A549 treated with RU486 at 1 μM for 4 hours (cell line): ENCODE data around the gene PRR12. TPM values are rescaled to one million over a fixed set of nuclear protein-coding genes. Genes with fewer than 3 reads are reported as not detected.

Source experiments
- total RNA-seq: library from RNA; stranded (reverse); fragments of 200-300 nt; extraction: Qiagen RNA extraction; gene quantifications from 5 replicates; pipeline ENCODE4 v1.2.3, GENCODE V29; 2022; ENCODE audit warnings: low read depth

PRR12 gene, protein sequence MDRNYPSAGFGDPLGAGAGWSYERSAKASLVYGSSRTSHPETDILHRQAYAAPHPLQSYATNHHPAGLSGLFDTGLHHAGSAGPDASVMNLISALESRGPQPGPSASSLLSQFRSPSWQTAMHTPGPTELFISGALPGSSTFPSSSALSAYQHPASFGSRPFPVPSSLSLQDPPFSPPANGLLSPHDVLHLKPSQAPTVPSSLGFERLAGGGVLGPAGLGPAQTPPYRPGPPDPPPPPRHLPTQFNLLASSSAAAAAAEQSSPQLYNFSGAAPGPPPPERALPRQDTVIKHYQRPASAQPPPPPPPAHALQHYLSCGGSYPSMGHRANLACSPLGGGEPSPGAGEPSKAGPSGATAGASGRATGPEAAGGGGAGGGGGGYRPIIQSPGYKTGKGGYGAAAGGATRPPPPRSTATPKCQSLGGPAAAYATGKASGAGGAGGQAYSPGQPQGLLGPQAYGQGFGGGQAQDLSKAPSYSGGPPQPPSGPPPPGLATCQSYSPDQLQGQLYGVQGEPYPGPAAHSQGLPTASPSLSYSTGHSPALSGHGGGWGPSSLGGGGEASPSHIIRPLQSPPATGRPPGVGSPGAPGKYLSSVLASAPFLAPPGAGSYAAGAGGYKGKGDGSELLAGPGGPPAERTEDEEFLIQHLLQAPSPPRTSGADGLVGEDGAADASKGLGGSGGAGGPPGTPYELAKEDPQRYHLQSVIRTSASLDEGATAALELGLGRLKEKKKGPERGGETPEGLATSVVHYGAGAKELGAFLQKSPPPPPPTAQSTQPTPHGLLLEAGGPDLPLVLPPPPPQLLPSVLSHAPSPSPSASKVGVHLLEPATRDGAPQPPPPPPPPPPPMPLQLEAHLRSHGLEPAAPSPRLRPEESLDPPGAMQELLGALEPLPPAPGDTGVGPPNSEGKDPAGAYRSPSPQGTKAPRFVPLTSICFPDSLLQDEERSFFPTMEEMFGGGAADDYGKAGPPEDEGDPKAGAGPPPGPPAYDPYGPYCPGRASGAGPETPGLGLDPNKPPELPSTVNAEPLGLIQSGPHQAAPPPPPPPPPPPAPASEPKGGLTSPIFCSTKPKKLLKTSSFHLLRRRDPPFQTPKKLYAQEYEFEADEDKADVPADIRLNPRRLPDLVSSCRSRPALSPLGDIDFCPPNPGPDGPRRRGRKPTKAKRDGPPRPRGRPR (N-terminal part only)
- total RNA-seq, result 24.2 to 35.2 TPM (median 31.5 TPM) in 5 replicates

DNA sequence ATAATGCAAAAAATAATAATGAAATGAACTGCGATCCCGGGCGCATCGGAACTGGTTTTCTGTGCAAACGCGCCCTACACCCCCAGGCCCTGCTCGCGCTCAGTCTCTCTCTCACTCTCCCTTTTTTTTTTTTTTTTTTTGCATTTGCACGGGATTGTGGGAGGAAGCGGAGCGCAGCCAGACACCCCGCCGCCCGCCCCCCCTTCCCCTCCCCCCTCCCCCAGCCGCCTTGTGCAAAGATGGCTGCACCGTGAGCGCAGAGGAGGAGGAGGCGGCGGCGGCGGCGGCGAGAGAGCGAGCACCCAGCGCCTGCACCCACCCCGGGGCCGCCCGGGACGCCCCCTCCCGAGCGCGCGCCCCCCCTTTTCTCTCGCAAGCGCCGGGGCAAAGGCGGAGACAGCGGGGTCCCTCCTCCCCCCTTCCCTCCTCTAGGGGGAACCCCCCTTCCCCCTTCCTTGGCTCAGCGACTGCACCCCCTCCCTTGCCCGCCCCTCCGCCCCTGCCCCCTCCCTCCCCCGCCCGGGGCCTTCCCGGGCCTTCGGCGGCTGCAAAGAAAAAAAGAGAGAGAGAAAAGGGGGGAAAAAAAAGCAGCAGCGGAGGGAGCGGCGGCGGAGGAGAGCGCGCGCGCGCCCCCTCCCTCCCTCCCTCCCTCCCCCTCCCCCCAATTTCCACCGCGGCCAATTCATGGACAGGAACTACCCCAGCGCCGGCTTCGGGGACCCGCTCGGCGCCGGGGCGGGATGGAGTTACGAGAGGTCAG lies at the start of gene PRR12:
Gene PRR12 (plus strand): TSS at position 212 of the 760 bp plus-strand sequence. CDS start 473 bp downstream, at position 685.

GRCh38 chr19:49580264-49581006 lies 10.5 kb upstream of the PRR12 start, which contains the start of gene NOSIP:
TSS of gene NOSIP (minus strand) at chr19:49580556. CDS start at chr19:49560691, 19,865 bp downstream.

GRCh38 chr19:49581007-49581508 lies 9.9 kb upstream of the PRR12 start, which contains the start of gene PRRG2:
TSS of gene PRRG2 (plus strand) at chr19:49581316. CDS start at chr19:49583220, 1,904 bp downstream.

GRCh38 chr19:49640113-49640898 lies 49.3 kb downstream of the PRR12 start, which contains the start of gene RRAS:
TSS of gene RRAS (minus strand) at chr19:49640143. CDS start at chr19:49640098, 45 bp downstream.

GRCh38 chr19:49641688-49642491 lies 50.9 kb downstream of the PRR12 start, which contains the start of gene SCAF1:
TSS of gene SCAF1 (plus strand) at chr19:49642209. CDS start at chr19:49645027, 2,818 bp downstream.

DNA sequence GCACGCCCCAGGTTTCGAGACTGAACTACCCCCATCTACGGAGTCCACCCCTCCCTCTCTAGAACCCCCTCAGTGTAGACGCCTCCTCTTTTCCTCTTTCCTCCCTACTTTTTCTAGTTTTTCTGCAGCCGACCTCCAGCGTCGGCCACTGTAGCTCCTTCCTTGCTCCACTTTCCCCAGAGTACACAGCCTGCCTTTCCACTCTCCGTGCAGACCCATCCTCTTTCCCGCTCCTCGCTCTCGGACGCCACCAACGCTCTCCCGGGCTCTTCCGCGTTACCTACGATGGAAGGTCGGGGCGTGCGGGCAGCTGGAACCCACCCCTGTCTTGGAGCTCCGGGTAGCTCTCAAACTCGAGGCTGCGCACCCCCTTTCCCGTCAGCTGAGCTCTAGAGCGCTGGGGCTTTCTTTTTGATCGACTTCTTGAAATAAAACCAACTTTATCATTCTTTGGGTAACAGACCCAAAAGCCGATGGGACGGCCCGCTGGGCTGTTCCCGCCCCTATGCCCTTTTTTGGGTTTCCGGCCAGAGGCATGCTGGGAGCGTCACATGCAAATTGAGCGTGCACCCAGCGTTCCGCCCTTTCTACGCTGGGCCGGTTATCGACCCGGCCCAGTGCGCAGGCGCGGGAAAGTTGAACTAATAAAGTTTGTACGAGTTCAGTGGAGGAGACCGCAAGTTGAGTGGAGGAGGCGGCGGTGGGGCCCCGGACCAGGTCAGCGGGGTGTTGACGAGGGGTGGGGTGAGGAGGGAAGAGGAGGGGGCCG lies 74.6 kb downstream of the PRR12 start, which contains the start of the genes BCL2L12 and IRF3:
Gene BCL2L12 (plus strand): TSS at position 583 of the 769 bp plus-strand sequence. CDS start 760 bp downstream, outside the sequence.
Gene IRF3 (minus strand): TSS at position 507 of the 769 bp plus-strand sequence. CDS start 1,019 bp downstream, outside the sequence.

Other genes with a start within 250 kb of the PRR12 start
- 13.9 to 21.0 TPM (median 17.2 TPM) in 5 replicates for gene TEAD2, start 228.8 kb upstream of the PRR12 start, total RNA-seq
- gene DKKL1, start 227.3 kb upstream of the PRR12 start, total RNA-seq, result 0.37 to 1.0 TPM (median 0.48 TPM) in 5 replicates
- gene KASH5, start 202.9 kb upstream of the PRR12 start, total RNA-seq, result 0.10 TPM in 1 of 5 replicates, not detected in the others
- gene PTH2, start 167.7 kb upstream of the PRR12 start, total RNA-seq, result not detected in 5 replicates
- gene GFY, start 165.8 kb upstream of the PRR12 start, total RNA-seq, result 0.12 to 0.28 TPM (median 0.17 TPM) in 4 of 5 replicates, not detected in the other
- 0.39 to 0.73 TPM (median 0.67 TPM) in 5 replicates for gene SLC17A7, start 149.7 kb upstream of the PRR12 start, total RNA-seq
- 88.4 to 93.8 TPM (median 92.6 TPM) in 5 replicates for gene PIH1D1, start 139.4 kb upstream of the PRR12 start, total RNA-seq
- gene ALDH16A1, start 138.0 kb upstream of the PRR12 start, total RNA-seq, result 13.6 to 25.0 TPM (median 21.1 TPM) in 5 replicates
- gene FLT3LG, start 117.0 kb upstream of the PRR12 start, total RNA-seq, result 0.90 to 2.2 TPM (median 1.2 TPM) in 5 replicates
- 3,849 to 4,394 TPM (median 4,225 TPM) in 5 replicates for gene RPL13A, start 103.6 kb upstream of the PRR12 start, total RNA-seq
- 3,786 to 4,498 TPM (median 3,975 TPM) in 5 replicates for gene RPS11, start 94.7 kb upstream of the PRR12 start, total RNA-seq
- 23.9 to 33.3 TPM (median 28.1 TPM) in 5 replicates for gene FCGRT, start 78.5 kb upstream of the PRR12 start, total RNA-seq
- gene RCN3, start 63.2 kb upstream of the PRR12 start, total RNA-seq, result 0.78 to 2.8 TPM (median 2.0 TPM) in 5 replicates
- 80.5 to 105 TPM (median 102 TPM) in 5 replicates for gene NOSIP, start 10.6 kb upstream of the PRR12 start, total RNA-seq
- gene PRRG2, start 9.9 kb upstream of the PRR12 start, total RNA-seq, result 0.66 to 1.5 TPM (median 1.0 TPM) in 5 replicates
- 81.1 to 134 TPM (median 118 TPM) in 5 replicates for gene RRAS, start 49.0 kb downstream of the PRR12 start, total RNA-seq
- gene SCAF1, start 51.0 kb downstream of the PRR12 start, total RNA-seq, result 42.4 to 73.9 TPM (median 68.0 TPM) in 5 replicates
- 83.2 to 108 TPM (median 101 TPM) in 5 replicates for gene IRF3, start 74.7 kb downstream of the PRR12 start, total RNA-seq
- gene BCL2L12, start 74.8 kb downstream of the PRR12 start, total RNA-seq, result 51.6 to 75.3 TPM (median 73.0 TPM) in 5 replicates
- gene PRMT1, start 86.1 kb downstream of the PRR12 start, total RNA-seq, result 407 to 437 TPM (median 431 TPM) in 5 replicates
- gene ADM5, start 98.4 kb downstream of the PRR12 start, total RNA-seq, result 3.9 to 6.9 TPM (median 5.9 TPM) in 5 replicates
- 11.6 to 14.1 TPM (median 12.2 TPM) in 5 replicates for gene CPT1C, start 99.9 kb downstream of the PRR12 start, total RNA-seq
- gene TSKS, start 172.1 kb downstream of the PRR12 start, total RNA-seq, result not detected in 5 replicates
- gene AP2A1, start 175.8 kb downstream of the PRR12 start, total RNA-seq, result 40.1 to 57.4 TPM (median 50.9 TPM) in 5 replicates
- gene FUZ, start 222.1 kb downstream of the PRR12 start, total RNA-seq, result 14.0 to 15.8 TPM (median 14.6 TPM) in 5 replicates
- 44.3 to 77.3 TPM (median 61.4 TPM) in 5 replicates for gene MED25, start 227.1 kb downstream of the PRR12 start, total RNA-seq